HuH-7 (cell line): Measurements from ENCODE around the gene INO80C.
"Not testable (repeated sequence)": the region's sequence is repeated elsewhere in the genome, so short reads cannot be mapped to it uniquely, and the experiment has no call there.

Experiments used
- DNase-seq: peaks from one replicate; pipeline ENCODE4 v3.0.0; 2011; ENCODE audit warnings: low spot score

INO80C gene

DNA sequence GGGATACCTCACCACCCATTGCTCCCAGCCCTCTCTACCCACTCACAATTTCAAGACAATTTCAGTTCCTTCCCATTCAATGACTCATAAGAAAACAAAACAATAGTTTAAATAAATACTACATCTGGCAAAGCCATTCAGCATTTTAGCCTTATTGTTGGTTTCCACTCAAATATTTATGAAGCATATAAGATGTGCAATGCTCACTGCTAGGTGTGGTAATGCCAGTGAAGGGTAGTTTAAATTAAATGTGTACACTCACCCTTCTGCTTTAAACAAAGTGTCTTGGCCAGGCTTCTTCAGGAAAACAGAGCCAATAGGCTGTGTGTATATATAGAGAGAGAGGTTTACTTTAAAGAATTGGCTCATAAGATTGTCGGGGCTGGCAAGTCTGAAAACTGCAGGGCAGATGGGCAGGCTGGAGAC lies 37.0 kb downstream of the INO80C start:
- no peak for DNase-seq

DNA sequence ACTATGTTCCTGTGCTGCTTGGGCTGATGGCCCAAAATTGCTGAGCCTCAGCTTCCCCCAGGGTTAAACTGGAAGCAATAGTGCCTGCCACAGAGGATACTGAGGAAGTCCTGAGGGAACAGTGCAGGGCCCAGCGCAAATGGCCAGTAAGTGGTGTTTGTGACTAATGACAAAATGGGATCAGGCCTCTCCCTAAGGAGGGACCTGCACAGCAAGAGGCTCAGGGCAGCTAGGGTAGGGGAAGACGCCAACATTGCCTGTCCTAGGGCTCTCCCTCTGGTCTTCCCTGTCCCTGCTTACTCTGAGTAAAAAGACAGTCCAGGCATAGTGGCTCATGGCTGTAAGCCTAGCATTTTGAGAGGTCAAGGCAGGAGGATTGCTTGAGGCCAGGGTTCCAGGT lies 37.8 kb downstream of the INO80C start:
- no peak for DNase-seq

DNA sequence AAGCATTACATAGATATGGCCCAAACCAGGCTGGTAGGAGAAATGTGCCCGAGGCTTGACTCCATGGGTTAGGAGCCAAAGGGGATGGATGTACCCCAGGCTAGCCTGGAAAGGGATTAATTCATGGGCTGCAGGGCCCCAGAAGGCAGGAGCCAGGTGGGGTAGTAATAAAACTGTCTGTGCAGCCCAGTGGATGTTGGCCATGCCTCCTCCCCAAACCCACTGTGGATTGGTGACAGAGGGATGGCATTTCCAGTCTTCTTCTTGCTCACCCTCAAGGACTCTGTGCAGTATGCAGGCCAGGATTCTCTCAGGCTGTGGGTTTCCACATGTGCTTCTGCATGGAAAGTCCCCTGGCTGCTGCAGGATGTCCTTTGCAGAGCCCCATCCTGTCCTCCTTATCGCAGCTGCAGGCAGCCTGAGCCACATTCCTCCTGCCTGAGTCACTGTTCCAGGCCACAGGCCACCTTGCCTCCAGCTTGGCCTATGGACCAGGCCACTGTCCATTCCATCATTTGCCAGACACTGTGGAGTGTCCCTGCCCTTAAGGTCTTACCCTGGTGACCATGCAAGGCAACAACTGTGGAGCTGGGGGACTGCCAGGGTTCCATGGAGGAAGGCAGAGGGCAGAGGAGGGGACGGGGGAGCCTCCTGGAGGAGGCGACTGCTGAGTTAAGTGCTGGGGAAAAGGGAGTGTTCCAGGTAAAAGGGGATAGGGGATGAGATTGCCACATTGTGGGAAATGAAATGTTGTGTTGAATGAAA lies 38.9 kb downstream of the INO80C start:
- peak; percentile 56 for DNase-seq

DNA sequence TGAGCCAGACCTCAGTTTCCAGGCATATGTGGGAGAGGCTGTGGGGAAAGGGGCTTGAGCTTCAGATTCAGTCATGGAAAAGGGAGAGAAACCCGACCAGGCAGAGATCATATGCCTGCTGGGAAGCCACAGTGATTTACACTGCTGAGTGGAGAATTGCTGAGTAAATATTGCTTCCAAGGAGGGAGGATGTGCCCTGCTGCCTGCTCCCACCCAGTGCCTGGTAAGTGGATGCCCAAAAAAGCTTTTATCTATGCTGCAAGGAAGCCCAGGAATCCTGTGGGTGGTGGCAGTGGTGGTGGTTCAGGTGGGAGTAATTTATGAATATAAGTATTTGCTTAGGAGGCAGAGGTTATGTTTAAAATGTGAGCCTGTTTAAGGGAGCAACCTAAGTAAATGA lies 39.5 kb downstream of the INO80C start:
- no peak for DNase-seq

DNA sequence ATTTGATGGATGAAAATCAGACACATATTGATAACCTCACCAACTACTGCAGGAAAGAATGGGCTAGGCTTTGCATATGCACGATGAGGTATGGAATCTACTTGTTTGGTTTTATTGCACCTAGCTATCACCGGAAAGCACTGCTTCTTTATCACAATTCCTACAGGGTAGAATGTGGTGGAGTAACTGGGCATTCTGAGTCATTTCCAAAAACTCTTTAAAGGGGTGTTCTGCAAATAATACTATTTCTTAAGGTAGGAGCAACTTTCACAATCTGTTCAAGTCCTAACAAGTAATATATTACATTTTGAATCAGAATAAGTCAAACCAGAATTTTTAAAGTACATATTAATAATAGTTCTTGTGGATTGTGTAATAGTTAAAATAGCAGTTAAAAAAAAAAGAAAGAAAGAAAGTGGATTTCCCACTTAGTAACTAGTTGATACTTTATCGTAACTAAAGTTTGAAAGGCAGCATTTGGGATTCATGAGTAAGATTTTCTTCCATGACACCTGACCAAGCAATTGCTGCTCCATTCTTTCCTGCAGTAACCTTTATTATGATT lies 40.5 kb downstream of the INO80C start:
- DNase-seq: no peak

DNA sequence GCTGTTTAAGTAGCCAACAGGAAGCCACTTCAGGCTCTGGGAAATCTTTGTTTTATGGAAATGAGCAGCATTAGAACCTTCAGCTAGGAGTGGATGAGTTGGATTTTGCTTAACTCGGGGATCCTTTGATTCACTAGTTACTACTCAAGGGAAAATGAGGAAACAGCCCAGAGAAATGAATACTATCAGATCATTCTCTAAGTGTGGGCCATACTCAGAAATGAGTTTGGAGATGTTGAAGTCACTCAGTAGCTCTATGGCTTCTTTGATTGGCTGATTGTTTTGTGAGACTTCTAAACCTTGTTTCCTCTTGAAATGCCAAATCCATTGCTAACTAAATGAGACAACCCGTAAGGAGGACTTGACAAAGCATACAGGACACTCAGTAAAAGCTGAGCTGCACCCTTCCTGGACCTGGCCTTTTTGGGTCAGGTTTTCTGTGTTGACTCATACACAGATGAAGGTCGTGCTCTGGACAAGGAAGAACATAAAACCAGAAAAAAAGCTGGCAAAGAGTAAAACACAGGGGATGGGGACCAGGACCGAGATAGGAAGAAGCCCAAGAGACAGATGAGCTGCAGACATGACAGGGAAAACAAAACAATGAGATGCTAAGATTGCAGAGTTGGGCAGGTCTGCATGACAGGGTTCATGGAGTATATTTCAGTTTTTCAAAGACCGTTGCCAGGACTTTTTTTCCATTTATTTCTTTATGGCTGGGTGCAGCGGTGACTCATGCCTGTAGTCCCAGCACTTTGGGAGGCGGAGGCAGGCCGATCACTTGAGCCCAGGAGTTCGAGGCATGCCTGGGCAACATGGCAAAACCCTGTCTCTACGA lies 41.6 kb downstream of the INO80C start:
- no peak for DNase-seq

DNA sequence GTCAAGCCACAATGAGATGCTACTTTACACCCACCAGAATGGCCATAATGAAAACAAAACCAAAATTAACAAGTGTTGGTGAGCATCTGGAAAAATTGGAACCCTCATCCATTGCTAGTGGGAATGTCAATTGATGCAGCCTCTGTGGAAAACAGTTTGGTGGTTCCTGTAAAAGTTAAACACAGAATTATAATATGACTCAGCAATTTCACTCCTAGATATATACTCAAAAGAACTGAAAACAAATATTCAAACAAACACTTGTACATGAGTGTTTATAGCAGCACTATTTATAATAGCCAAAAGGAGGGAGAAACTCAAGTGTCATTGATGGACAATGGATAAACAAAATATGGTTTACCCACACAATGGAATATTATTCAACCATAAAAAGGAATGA lies 43.0 kb downstream of the INO80C start:
- no peak for DNase-seq

DNA sequence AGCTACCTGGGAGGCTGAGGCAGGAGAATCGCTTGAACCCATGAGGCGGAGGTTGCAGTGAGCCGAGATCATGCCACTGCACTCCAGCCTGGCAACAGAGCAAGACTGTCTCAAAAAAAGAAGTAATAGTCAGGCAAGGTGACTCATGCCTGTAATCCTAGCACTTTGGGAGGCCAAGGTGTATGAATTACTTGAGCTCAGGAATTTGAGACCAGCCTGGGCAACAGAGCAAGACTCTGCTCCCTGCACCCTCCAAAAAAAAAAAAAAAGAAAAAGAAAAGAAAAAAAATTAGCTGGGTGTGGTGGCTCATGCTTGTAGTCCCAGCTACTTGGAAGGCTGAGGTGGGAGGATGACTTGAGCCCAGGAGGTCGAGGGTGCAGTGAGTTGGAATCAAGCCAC lies 44.7 kb downstream of the INO80C start:
- DNase-seq: not testable (repeated sequence)

DNA sequence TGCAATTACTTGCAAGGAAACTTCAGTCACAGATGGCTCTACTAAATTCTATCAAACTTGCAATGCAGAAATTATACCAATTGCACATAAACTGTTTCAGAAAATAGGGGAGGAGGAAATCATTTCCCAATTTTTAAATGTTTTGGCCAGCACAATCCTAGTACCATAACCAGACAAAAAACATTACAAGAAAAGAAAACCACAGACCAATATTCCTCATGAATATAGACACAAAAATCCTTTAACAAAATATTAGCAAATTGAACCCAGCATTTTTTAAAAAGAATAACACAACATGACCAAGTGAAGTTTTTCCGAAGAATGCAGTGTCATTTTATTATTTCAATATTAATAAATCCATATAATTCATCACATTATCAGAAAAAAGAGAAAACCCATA lies 45.8 kb downstream of the INO80C start:
- no peak for DNase-seq

DNA sequence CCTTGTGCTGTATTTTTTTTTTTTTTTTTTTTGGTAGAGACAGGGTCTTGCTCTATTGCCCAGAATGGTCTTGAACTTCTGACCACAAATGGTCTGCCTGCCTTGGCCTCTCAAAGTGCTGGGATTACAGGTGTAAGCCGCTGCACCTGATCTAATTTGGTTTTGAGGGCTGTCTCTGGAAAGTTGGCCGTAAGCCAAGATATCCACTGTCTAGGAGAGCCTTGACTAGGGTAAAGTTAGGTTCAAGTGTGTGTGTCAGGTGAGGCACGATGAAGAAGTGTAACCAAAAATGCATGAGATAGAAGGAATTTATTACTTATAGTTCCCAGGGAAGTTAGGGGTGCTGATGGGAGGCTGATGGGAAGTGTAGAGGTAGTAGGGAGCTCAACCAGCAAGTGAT lies 46.7 kb downstream of the INO80C start:
- no peak for DNase-seq

DNA sequence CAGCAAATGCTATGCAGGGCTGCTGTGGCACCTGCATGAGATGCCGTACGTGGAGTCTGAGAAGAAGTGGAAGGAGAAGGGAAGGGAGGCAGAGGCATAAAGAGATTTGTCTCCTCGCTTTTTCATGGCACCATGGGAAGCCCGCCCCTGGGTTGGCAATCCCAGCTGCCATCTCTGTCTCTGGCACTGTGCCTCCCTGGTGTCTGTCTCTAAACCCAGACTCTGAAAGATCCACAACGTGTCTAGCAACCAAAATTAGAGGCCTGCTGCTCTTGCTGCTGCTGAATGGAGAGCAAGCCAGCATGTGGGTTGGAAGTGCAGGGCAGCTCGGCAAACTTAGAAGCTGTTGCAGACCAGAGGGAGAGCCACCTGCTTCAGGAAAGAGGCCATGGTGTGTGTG lies 53.1 kb downstream of the INO80C start:
- no peak for DNase-seq

DNA sequence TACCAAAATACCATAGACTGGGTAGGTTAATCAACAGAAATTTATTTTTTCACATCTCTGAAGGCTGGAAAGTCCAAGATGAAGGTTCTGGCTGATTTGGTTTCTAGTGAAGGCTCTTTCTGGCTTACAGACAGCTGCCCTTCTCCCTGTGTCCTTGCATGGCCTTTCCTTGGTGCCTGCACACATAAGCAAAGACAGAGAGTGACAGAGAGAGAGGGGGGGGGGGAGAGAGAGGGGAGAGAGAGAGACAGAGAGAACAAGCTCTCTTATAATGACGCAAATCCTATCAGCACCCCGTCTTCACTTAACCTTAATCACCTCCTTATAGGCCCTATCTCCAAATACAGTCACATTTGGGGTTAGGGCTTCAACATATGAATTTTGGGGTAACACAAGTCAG lies 53.9 kb downstream of the INO80C start:
- DNase-seq: no peak

DNA sequence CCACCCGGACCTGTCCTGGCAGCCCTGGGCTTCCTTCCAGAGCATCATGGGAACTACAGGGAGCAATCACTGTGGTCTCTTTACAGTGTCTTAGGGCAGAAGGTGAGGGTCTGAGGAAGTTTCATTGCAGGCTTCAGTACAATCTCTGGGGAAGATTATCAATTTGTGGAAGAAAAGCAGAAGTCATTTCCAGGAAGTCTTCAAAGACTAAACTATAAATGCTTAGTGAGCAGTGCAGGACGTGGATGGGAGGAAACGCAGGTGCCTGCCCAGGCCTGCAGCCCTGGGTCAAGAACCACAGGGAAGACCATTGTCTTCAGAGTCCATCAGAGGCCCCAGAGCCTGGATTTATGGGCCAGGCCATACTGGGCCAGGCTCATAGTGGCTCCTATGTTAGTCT lies 54.3 kb downstream of the INO80C start:
- DNase-seq: no peak

DNA sequence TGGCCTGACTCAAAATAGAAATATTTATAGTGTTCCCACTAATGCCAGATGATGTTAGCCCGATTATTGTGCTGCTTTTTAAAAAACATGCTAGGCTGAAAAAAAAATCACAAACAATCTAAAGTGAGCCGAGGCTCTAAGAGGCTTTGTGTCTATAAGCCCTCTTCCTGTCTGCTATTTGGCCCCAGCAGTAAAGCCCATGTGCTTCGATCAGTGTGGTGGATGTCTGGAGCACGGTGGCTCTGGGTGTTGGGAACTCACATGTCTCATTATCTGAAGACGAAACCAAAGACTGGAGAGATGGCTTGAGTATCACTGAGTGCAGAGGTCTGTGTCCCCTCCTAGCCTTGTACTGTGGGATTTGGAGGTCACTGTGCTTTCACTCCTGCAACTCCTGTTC lies 55.1 kb downstream of the INO80C start:
- DNase-seq: no peak

DNA sequence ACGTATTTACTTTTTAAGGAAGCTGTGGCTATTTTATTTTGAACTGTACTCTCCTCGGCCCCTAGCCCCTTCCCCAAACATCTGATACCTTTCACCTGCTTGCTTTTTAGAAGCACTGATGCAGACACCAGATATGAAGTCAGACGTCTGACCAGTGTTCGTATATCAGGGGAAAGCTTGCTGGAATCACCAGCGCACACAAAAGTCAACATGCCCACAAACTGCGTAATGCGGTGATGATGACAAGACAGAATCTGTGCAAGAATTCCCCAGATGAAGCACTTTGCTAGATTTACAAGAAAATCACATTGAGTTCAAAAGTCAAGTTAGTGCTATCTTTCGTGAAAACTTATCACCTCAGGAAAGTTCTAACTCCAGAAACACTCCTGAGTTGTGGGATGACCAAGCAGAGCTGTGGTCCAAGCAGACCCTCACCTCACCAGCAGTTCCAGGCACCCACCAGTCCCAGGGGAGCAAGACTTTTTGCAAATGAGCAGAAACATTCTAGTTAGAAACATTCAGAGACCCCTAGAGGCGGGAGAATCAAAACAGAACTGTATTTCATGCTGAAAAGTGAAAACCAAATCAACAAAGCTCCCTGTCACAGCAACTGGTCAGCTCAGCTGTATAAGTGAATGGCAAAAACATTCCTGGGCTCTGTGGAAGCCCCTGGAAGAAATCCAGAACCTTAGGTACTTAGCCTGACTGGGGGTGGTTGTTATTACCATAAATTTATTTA lies 55.7 kb downstream of the INO80C start:
- DNase-seq: no peak

DNA sequence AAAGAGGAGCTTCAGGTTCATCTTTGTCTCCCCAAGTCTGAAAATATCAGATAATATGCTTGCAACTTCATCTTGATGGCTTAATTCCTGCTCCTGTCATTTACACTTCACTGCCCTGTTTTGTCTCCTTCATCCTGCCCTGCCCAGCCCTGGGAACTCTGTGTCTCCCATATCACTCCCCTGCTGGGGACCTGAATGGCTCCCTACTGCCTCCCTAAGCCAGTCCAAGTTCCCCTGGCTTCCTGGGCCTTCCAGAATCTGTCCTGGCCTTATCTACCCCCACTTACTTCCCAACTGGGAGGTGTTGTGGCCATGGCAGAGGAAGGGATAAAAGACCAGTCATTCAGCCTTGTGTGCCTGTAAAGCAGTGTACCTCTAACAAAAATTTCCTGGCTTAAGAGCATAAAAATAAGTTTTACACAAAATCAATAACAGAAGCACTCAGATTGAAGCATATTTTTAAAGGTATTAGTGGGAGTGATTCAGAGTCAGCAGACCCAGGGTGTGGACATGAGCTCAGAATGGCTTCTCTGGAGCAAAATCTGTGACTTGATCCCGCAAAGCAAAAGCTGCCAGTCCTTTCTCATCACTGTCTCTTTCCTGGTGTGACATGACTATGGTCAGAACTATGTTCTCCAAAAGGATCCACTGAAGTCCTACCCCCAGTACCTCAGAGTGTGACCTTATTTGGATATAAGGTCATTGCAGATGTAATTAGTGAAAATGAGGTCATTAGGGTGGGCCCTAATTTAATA lies 59.1 kb downstream of the INO80C start:
- no peak for DNase-seq

DNA sequence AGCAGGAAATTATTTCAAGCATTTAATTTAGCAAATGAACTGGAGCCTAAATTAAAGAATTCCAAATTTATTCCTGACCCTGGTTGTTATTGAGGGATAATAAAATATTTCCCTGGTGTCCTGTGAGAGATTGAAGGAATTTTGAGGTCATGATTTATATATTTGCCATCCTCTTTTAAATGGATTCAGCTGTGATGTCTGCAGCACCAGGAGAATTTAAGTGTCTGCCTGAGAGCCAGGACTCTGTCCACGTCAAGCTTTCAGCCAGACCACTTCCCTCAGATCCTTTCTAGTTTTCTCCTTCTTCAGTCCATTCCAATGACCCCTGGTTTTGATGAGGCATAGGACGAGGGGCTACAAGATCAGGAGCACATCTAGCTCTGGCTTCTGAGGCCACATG lies 59.9 kb downstream of the INO80C start:
- no peak for DNase-seq

DNA sequence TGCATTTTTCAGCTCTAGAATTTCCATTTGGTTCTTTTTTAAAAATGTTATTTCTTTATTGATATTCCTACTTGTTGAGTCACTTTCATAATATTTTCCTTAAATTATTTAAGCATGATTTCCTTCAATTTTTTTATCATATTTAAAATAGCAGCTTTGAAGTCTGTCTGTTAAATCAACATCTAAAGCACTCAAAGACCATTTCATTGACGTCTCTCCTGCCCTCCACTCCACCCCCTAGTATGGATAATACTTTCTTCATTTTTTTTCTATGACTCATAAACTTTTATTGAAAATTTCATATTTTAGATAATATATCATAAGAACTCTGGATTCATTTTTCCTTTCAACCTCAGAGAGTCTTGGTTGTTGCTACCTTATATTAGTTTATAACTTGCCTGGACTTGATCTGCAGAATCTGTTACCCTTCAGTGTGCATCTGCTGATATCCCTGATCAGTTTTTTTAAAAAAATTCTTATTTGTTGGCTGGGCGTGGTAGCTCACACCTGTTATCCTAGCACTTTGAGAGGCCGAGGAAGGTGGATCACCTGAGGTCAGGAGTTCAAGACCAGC lies 61.6 kb downstream of the INO80C start:
- DNase-seq: no peak

DNA sequence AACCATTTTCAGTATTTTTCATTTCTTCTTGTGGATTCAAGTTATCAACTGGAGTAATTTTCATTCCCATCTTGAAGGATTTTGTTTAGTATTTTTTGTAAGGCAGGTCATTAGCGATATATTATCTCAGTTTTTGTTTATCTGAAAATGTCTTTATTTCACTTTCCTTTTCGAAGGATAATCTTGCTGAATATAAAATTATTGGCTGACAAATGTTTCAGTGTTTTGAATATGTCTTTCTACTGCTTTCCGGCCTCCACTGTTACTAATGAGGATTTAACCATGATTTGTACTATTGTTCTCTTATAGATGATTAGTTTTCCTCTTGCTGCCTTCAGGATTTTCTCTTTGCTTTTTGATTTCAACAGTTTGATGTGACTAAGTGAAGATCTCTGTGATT lies 62.4 kb downstream of the INO80C start:
- no peak for DNase-seq

DNA sequence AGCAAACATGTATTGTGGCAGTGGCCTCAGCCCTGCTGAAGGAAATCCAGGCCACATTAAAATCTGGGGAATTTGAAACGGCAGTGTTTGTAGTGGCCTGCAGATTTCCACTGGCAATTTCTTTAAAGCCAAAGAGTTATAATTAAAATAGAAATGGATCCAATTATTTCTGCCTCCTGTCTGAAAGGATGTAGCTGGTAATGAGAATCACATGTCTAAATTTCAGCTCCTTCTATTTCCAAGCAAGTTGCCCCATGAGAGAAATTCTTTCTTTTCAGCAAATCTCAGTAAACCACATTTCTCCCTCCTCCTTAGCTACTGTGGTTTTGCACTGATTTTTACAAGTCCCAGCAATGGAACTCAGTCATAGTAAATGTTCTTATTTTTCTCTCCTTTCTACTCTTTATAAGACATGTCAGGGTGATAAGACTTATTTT lies 65.2 kb downstream of the INO80C start:
- DNase-seq: no peak

DNA sequence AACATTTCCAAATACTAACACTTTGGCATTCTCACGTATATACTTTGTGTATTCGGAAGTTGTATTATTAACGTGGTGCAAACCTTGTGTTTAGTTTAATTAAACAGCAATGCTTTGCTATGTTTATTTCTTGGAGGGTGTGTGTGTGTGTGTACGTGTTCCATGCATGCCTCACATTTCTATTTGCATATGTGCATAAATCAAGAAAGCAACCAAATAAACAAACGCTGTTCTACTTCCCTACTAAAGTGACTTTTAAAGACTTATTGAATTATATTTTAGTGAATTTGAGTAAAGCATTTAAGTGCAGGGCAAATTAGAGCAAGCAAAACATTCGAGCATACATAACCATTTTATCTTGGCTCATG lies 66.4 kb downstream of the INO80C start:
- DNase-seq: no peak
